ENCODE measurements around the gene SLC39A5.
"Not testable (repeated sequence)": the region's sequence is repeated elsewhere in the genome, so short reads cannot be mapped to it uniquely, and the experiment has no call there.

SLC39A5 gene

DNA sequence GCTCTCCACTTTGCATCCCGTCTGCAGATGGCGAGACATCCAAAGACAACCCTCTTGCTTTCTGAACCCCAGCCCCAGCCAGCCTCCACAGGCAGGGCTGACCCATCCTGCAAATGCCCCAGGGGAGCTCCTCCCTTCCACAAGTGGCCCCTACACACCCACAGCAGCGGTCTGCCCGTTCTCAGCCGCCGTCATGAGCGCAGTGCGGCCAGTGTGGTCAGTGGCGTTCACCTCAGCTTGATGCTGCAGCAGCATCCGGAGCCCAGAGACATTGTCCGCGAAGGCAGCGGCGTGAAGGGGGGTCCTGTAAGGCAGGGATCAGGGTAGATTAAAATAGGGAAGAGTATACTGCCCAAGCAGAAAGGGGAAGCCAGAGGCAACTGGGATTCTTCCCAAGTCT lies 14.6 kb downstream of the SLC39A5 start:
- DNase-seq (ENCODE audit: low spot score), result no peak

- DNase-seq (ENCODE audit: low spot score), result no peak
These were observed 18.1 kb downstream of the SLC39A5 start for GRCh38 chr12:56247923-56248322.

- no peak for DNase-seq (ENCODE audit: low spot score)
These were observed 18.9 kb downstream of the SLC39A5 start for GRCh38 chr12:56248711-56249110.

- no peak for DNase-seq (ENCODE audit: low spot score)
These were observed 22.8 kb downstream of the SLC39A5 start for GRCh38 chr12:56252649-56253048.

DNA sequence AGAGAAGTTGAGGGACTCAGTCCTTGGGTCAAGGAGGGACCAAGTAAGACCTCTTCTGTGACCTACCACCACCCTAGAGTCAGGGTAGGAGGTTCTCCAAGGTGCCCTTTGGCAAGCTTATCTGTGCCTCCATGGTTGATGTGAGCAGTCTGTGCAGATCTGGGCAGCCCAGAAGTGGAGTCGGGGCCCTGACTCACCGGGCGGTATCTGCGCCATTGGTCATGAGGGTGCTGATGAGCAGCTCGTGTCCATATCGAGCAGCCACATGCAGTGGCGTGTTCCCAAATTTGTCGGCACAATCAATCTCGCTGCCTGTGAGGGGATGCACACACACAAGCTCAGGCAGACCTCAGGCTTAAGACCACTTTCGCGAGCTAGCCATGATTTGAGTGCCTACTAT lies 23.2 kb downstream of the SLC39A5 start:
- peak; percentile 73 for DNase-seq (ENCODE audit: low spot score)

- DNase-seq (ENCODE audit: low spot score), result no peak
These were observed 25.8 kb downstream of the SLC39A5 start for GRCh38 chr12:56255671-56256070.

GRCh38 chr12:56256326-56256960 lies 26.6 kb downstream of the SLC39A5 start:
- peak; percentile 40 for DNase-seq (ENCODE audit: low spot score)

- DNase-seq (ENCODE audit: low spot score), result no peak
These were observed 27.2 kb downstream of the SLC39A5 start for GRCh38 chr12:56257071-56257470.

GRCh38 chr12:56257491-56258067 lies 27.7 kb downstream of the SLC39A5 start:
- no peak for DNase-seq (ENCODE audit: low spot score)

GRCh38 chr12:56258068-56258819 lies 28.4 kb downstream of the SLC39A5 start, which contains the start of gene ANKRD52:
TSS of gene ANKRD52 (minus strand) at chr12:56258384. CDS start at chr12:56258269, 115 bp downstream.
- DNase-seq (ENCODE audit: low spot score), result peak; percentile 86

DNA sequence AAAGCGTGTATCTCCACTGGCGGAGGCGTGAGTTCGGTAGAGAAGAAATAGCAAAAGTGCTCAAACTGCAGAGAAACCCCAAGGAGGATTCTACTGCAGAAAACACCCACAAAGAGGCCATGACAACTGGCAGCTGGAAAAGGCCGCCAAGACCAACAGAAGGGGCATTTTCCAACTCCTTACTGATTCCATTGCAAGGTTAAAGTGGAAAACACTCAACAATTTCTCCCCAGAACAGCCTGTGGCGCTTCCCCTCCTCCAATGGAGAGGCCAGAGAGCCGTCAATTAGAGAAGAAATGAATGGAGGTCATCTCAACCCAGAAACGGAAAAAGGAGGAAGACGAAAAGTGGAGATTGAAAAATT lies 29.0 kb downstream of the SLC39A5 start:
- no peak for DNase-seq (ENCODE audit: low spot score)

DNA sequence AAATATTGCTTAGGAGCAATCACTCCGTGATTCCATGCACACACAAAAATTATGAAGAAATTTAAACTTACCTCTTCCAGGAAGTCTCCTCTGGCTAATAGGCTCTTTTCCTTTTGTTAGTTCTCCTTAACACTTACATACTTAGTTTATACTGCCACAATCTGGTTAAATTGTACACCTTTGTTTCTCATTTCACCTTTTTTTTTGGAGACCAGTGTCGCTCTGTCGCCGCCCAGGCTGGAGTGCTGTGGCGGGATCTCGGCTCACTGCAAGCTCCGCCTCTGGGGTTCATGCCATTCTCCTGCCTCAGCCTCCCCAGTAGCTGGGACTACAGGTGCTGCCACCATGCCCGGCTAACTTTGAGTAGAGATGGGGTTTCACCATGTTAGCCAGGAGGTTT lies 30.5 kb downstream of the SLC39A5 start:
- DNase-seq (ENCODE audit: low spot score), result no peak

- no peak for DNase-seq (ENCODE audit: low spot score)
These were observed 31.1 kb downstream of the SLC39A5 start for GRCh38 chr12:56260921-56261320.

DNA sequence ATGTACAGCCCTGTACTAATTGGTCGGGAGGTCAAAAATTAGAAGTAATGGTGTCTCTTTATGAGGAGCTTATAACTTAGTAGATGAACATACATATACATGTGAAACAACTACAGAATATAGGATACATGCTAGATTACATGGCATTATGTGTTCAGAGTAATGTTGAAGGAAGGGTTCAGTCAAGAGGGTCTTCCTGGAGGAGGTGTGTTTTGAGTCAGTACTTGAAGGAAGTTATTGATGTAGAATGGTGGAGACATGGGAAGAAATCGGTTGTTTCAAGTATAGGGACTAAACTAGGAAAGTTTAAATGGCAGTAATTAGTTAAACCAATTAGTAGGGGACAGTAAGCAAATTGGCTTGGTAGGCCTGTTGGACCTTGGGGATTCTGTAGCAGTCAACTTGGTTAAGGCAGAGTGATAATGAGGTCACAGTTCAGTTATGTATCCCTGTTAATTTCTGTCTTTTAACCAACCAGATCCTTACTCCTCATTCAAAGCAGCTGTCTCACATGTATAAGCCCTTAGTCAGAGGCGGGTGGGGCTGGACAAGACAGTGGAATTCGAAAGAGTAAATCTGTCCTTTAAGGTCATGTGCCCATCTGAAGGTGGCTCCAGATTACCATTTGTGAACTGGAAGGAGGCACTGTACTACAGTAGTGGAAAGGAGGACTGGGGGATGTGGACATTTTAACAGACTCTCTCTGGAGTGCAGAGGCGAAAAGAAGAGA lies 31.8 kb downstream of the SLC39A5 start:
- DNase-seq (ENCODE audit: low spot score), result no peak

- not testable (repeated sequence) for DNase-seq (ENCODE audit: low spot score)
These were observed 33.1 kb downstream of the SLC39A5 start for GRCh38 chr12:56262955-56263354.

DNA sequence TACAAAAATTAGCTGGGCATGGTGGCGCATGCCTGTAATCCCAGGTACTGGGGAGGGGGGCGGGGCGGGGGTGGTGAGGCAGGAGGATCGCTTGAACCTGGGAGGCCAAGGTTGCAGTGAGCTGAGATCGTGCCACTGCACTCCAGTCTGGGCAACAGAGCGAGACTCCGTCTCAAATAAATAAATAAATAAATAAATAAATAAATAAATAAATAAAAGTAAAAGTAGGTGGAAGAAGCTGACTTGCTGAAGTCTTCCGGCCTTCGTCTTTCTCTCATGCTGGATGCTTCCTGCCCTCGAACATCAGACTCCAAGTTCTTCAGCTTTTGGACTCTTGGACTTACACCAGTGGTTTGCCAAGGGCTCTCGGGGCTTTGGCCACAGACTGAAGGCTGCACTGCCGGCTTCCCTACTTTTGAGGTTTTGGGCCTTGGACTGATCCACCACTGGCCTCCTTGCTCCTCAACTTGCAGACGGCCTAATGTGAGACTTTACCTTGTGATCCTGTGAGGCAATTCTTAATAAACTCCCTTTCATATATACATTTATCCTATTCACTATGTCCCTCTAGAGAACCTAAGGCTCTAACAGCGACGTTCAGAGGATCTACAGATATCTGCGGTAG lies 36.3 kb downstream of the SLC39A5 start:
- DNase-seq (ENCODE audit: low spot score), result not testable (repeated sequence)

DNA sequence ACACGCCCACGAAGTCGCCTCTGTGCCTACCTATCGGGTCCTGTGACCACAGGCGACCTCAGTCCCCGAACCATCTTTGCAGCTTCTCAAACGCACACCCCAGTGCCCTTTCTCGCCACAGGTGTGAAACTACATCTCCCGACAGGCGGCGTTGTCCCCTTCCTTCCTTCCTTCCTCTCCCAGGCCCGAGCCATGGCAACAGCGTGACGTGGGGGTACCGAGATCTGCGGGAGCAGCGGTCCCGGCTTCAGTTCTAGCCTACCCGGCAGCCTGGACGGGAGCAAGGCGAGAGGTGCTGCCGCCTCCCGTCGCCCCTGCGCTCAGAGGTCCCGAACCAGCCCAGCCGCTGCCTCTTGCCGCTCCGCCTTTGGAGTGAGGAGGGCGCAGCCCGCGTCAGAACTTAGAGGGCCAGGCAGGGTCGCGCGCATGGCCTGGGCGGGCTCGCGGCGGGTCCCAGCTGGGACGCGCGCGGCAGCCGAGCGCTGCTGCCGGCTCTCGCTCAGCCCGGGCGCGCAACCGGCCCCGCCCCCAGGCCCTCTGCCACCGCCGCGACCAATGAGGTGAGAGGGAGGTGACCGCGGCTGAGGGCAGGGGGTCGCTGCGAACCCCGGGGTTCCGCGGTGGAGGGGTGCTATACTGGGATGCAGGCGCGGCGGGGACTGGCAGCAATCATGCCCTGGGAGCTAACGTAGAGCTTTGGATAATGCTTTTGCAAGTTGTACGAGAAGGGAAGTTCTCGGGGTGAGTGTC lies 37.0 kb downstream of the SLC39A5 start, which contains the start of gene COQ10A:
Gene COQ10A (plus strand): TSS at position 250 of the 750 bp plus-strand sequence. CDS start 177 bp downstream, at position 427.
- DNase-seq (ENCODE audit: low spot score), result peak; percentile 86

DNA sequence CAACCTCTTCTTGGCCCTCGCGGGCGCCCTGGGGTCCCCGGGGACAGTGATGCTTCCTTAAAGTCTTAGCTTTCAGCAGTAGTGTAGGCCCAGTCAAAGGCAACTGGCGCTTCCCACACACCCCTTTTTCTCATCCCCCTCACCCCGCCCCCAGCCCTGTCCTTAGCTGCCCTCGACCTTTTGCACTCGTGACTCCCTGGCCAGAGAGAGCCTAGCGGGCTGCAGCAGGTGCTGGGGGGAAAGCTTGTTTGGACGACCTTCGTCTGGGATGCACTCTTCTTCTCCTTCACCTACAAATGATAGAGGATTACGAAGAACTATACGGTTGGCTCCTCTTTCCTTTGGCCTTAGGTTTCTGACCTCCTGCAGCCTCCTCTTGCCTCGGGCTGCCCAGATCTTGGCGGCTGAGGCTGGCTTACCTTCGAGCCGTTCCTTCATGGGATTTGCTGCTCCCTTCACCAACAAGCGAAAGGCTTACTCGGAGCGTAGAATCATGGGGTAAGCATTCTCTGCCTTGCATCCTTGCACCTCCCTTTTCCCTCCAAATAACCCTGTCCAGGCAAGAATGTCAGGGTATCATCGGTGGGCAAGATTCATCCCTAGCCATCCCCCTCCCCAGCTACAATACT lies 37.7 kb downstream of the SLC39A5 start:
- no peak for DNase-seq (ENCODE audit: low spot score)

- peak; percentile 23 for DNase-seq (ENCODE audit: low spot score)
These were observed 41.2 kb downstream of the SLC39A5 start for GRCh38 chr12:56271031-56271430.

DNA sequence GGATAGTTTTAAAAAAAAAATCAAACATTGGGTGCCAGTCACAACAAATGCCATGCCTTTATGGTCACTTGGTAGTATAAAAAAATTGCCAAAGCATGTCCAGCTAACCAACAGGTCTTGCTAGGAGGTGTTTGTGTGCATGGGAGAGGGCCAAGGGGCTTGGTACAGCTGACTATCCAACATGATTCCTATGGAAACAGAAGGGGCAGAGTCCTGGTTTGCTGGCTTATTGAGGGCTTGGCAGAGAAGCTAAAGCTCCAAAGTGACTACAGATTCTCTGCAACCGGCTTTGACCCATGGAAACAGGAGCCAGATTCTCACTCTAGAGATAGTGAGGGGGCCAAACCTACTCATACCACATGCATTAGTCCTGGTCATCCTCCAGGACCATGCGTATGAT lies 42.6 kb downstream of the SLC39A5 start:
- DNase-seq (ENCODE audit: low spot score), result not testable (repeated sequence)

- no peak for DNase-seq (ENCODE audit: low spot score)
These were observed 44.4 kb downstream of the SLC39A5 start for GRCh38 chr12:56274299-56274698.
